Keratinocyte (primary cell): Measurements from ENCODE around the gene PI4KA. TPM values are rescaled to one million over a fixed set of nuclear protein-coding genes. Genes with fewer than 3 reads are reported as not detected.

Experiments
- DNase-seq: peaks from one replicate; pipeline ENCODE4 v3.0.0-alpha.2; 2011; ENCODE audit warnings: low read depth, missing footprints, low spot score
- FAIRE-seq: peaks from 2 replicates; lab custom pipeline; 2011; peaks lifted over from hg19 to GRCh38; lab: Jason Lieb, UNC
- H2AFZ ChIP-seq: 2 replicates; pipeline ENCODE4 v1.6.0; 2012; ENCODE audit warnings: low read length, control low read depth, inconsistent platforms; ENCODE audit not compliant: control insufficient read depth
- H3K27ac ChIP-seq: 2 replicates; pipeline ENCODE4 v1.5.1; 2011; ENCODE audit warnings: low read length; ENCODE audit not compliant: control insufficient read depth, insufficient read depth
- H3K27me3 ChIP-seq: 3 replicates; pipeline ENCODE4 v1.6.0; 2011; ENCODE audit warnings: low read length; ENCODE audit not compliant: control insufficient read depth, insufficient read depth; ENCODE audit errors: extremely low read depth
- H3K36me3 ChIP-seq, 2 experiments: 2 replicates in 1 of 2; 3 replicates in 1 of 2; pipeline ENCODE4 v1.5.1; 2011; ENCODE audit warnings: low read length in 2 of 2, mild to moderate bottlenecking in 1 of 2; ENCODE audit not compliant: control insufficient read depth in 2 of 2, insufficient read depth in 2 of 2; ENCODE audit errors: extremely low read depth in 1 of 2
- H3K4me1 ChIP-seq: 3 replicates; pipeline ENCODE4 v1.5.1; 2011; ENCODE audit warnings: low read length; ENCODE audit not compliant: control insufficient read depth, insufficient read depth; ENCODE audit errors: extremely low read depth
- H3K4me2 ChIP-seq: 3 replicates; pipeline ENCODE4 v1.6.0; 2011; ENCODE audit warnings: low read depth, low read length; ENCODE audit not compliant: control insufficient read depth, insufficient read depth; ENCODE audit errors: extremely low read depth
- H3K4me3 ChIP-seq, 3 experiments: fragments of 200-600 bp in 1 of 3; sonication (generic) in 1 of 3; 2 replicates in 2 of 3; 3 replicates in 1 of 3; pipeline ENCODE4 v1.5.1; 2011 to 2016; ENCODE audit warnings: low read length in 3 of 3, mild to moderate bottlenecking in 3 of 3, control low read depth in 2 of 3, inconsistent platforms in 1 of 3, low read depth in 1 of 3, mixed read lengths in 1 of 3, mixed run types in 1 of 3, moderate library complexity in 1 of 3; ENCODE audit not compliant: control insufficient read depth in 2 of 3, insufficient read depth in 2 of 3; ENCODE audit errors: extremely low read depth in 1 of 3
- H3K79me2 ChIP-seq: 2 replicates; pipeline ENCODE4 v1.6.0; 2012; ENCODE audit warnings: low read length; ENCODE audit not compliant: control insufficient read depth, insufficient read depth
- H3K9ac ChIP-seq: 3 replicates; pipeline ENCODE4 v1.6.0; 2011; ENCODE audit warnings: low read length; ENCODE audit not compliant: control insufficient read depth, insufficient read depth; ENCODE audit errors: extremely low read depth
- H3K9me1 ChIP-seq: 3 replicates; pipeline ENCODE4 v1.6.0; 2011; ENCODE audit warnings: low read length; ENCODE audit not compliant: control insufficient read depth, insufficient read depth; ENCODE audit errors: extremely low read depth
- H3K9me3 ChIP-seq: 2 replicates; pipeline ENCODE4 v1.5.1; 2012; ENCODE audit warnings: low read depth, low read length; ENCODE audit not compliant: control insufficient read depth
- H4K20me1 ChIP-seq: 3 replicates; pipeline ENCODE4 v1.6.0; 2011; ENCODE audit warnings: low read length; ENCODE audit not compliant: control insufficient read depth, insufficient read depth; ENCODE audit errors: extremely low read depth
- CTCF ChIP-seq, 3 experiments: IDR thresholded peaks in 1 of 3; conservative IDR thresholded peaks in 1 of 3; optimal IDR thresholded peaks in 1 of 3; 2 replicates in 2 of 3; 3 replicates in 1 of 3; pipeline versions ENCODE3 to v1.5.1; 2011; ENCODE audit warnings: low read length in 3 of 3, mild to moderate bottlenecking in 3 of 3, moderate library complexity in 2 of 3, control low read depth in 1 of 3, inconsistent platforms in 1 of 3; ENCODE audit not compliant: insufficient read depth in 2 of 3; ENCODE audit errors: extremely low read depth in 1 of 3
- EZH2 ChIP-seq: IDR thresholded peaks from one replicate; pipeline ENCODE4 v1.6.1; 2012; ENCODE audit warnings: inconsistent platforms, mild to moderate bottlenecking, low read length, moderate library complexity
- dilution Hi-C: fragments of 300-500 bp; cut with MboI; formaldehyde crosslinking; loops from one replicate; pipeline ENCODE4 v1.7.0; 2020; ENCODE audit warnings: low sequenced_read_pairs; ENCODE audit not compliant: extremely low pct_ligation_motif_present
- polyA plus RNA-seq, 5 experiments: library from polyadenylated mRNA; depleted of rRNA in 3 of 5; stranded (reverse) in 3 of 5; stranded (forward) in 1 of 5; unstranded in 1 of 5; fragments of >200 nt; gene quantifications; 1 replicate in 1 of 5; 2 replicates in 3 of 5; 3 replicates in 1 of 5; pipeline versions ENCODE4 v1.2.1 to v1.2.3, GENCODE V29; 2011 to 2012; ENCODE audit warnings: missing spikeins in 2 of 5, low read depth in 1 of 5, low replicate concordance in 1 of 5

The PI4KA gene
- polyA plus RNA-seq, 1 donor (not counting 4 experiments of a cell fraction or from before 2014, with no cell fraction given), result 13.6 TPM

GRCh38 chr22:20774882-20775281, 83.7 kb downstream of the PI4KA start:
- Histone ChIP-seq H3K27me3 (no peaks in the 10 kb centered on the region), H3K9me1 (no peaks in the 10 kb centered on the region), H3K4me1 (peaks cover 12% of the 10 kb centered on the region), H3K36me3 (peaks cover 4 to 6% of the 10 kb centered on the region in 2 experiments), H3K9ac (no peak overlapping the region), H3K79me2 (no peaks in the 10 kb centered on the region), H3K9me3 (no peaks in the 10 kb centered on the region), H3K4me2 (no peak overlapping the region), H2AFZ (no peak overlapping the region), H4K20me1 (no peaks in the 10 kb centered on the region), H3K4me3 (no peak overlapping the region), H3K27ac (no peak overlapping the region)
- DNase-seq (no peak), FAIRE-seq (no peak)
- TF ChIP-seq CTCF (optimal IDR thresholded peaks at IDR 0.05 in 1 of 3, IDR thresholded peaks at IDR 0.05 in 1 of 3, conservative IDR thresholded peaks at IDR 0.05 in 1 of 3; ENCODE audit: extremely low read depth in 1 of 3, insufficient read depth in 2 of 3, low read length in 3 of 3), result no peak
- TF ChIP-seq EZH2, result no peak
- dilution Hi-C loops, result no loop called here

- no peaks in the 10 kb centered on the region for H3K79me2 ChIP-seq
- TF ChIP-seq CTCF (optimal IDR thresholded peaks at IDR 0.05 in 1 of 3, IDR thresholded peaks at IDR 0.05 in 1 of 3, conservative IDR thresholded peaks at IDR 0.05 in 1 of 3; ENCODE audit: extremely low read depth in 1 of 3, insufficient read depth in 2 of 3, low read length in 3 of 3), result no peak
- TF ChIP-seq EZH2, result no peak
- no peaks in the 10 kb centered on the region for H3K9me1 ChIP-seq
- peaks cover 12% of the 10 kb centered on the region for H3K4me1 ChIP-seq
- DNase-seq (no peak), FAIRE-seq (no peak)
- H4K20me1 ChIP-seq, result no peaks in the 10 kb centered on the region
- dilution Hi-C loops, result no loop called here
- no peak within 1 kb of the TSS for H3K27ac ChIP-seq
- no peak within 1 kb of the TSS for H2AFZ ChIP-seq
- H3K4me3 ChIP-seq, result no peak within 1 kb of the TSS
- H3K27me3 ChIP-seq, result no peaks in the 10 kb centered on the region
- H3K4me2 ChIP-seq, result no peak within 1 kb of the TSS
- no peak within 1 kb of the TSS for H3K9ac ChIP-seq
- H3K9me3 ChIP-seq, result no peaks in the 10 kb centered on the region
- H3K36me3 ChIP-seq, result peaks cover 0 to 5% of the 10 kb centered on the region in 2 experiments
Observed at GRCh38 chr22:20773793-20774212, 84.8 kb downstream of the PI4KA start, which contains the start of gene SERPIND1. SERPIND1 (plus strand) TSS chr22:20774113; CDS start chr22:20779313, 5,200 bp downstream.
